Measurements from ENCODE around the gene PRKD3.

DNA sequence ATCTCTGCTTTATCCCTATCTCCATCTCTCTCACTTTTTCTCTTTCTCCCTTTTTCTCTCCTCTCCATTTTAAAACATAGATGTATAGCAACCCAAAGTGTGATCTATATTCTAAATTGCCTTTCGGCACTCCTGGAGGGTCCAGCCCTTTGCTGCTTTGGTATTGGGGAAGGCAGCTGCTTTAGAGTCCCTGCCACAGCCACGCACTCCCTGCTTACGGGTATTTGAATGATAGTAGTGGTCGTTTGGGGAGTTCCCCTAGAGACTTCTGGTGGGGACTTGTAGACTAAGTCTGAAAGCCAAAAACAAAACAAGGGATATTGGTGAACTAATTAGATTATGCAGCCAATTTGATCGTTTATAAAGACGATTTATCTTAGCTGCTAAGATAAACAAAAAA is 31.7 kb upstream of the PRKD3 start:
- TF ChIP-seq POLR2A (IDR thresholded peaks at IDR 0.05) (no peak), POLR2AphosphoS5 (IDR thresholded peaks at IDR 0.05) (no peak), EP300 (IDR thresholded peaks at IDR 0.05) (no peak)
- TF ChIP-seq, protein P1, sequence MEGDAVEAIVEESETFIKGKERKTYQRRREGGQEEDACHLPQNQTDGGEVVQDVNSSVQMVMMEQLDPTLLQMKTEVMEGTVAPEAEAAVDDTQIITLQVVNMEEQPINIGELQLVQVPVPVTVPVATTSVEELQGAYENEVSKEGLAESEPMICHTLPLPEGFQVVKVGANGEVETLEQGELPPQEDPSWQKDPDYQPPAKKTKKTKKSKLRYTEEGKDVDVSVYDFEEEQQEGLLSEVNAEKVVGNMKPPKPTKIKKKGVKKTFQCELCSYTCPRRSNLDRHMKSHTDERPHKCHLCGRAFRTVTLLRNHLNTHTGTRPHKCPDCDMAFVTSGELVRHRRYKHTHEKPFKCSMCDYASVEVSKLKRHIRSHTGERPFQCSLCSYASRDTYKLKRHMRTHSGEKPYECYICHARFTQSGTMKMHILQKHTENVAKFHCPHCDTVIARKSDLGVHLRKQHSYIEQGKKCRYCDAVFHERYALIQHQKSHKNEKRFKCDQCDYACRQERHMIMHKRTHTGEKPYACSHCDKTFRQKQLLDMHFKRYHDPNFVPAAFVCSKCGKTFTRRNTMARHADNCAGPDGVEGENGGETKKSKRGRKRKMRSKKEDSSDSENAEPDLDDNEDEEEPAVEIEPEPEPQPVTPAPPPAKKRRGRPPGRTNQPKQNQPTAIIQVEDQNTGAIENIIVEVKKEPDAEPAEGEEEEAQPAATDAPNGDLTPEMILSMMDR (IDR thresholded peaks at IDR 0.05), result no peak
